AG09309 (cell line): ENCODE results near the gene TMC1.

Source experiments
- DNase-seq: peaks from one replicate; pipeline ENCODE4 v3.0.0-alpha.2; 2010; ENCODE audit warnings: low read depth
- H3K4me3 ChIP-seq: 2 replicates; pipeline ENCODE4 v1.5.1; 2011; ENCODE audit warnings: mild to moderate bottlenecking, low read depth, low read length, moderate library complexity; ENCODE audit not compliant: control insufficient read depth
- TF ChIP-seq, protein P1 (sequence below): IDR thresholded peaks from 2 replicates; pipeline ENCODE4 v1.5.1; 2011; ENCODE audit warnings: mild to moderate bottlenecking, low read depth, low read length, inconsistent platforms; ENCODE audit not compliant: insufficient read depth, control insufficient read depth; ENCODE audit errors: missing control alignments

Gene TMC1

GRCh38 chr9:72769546-72769945 lies 248.1 kb downstream of the TMC1 start:
- H3K4me3 ChIP-seq, result no peak overlapping the region
- TF ChIP-seq, protein P1, sequence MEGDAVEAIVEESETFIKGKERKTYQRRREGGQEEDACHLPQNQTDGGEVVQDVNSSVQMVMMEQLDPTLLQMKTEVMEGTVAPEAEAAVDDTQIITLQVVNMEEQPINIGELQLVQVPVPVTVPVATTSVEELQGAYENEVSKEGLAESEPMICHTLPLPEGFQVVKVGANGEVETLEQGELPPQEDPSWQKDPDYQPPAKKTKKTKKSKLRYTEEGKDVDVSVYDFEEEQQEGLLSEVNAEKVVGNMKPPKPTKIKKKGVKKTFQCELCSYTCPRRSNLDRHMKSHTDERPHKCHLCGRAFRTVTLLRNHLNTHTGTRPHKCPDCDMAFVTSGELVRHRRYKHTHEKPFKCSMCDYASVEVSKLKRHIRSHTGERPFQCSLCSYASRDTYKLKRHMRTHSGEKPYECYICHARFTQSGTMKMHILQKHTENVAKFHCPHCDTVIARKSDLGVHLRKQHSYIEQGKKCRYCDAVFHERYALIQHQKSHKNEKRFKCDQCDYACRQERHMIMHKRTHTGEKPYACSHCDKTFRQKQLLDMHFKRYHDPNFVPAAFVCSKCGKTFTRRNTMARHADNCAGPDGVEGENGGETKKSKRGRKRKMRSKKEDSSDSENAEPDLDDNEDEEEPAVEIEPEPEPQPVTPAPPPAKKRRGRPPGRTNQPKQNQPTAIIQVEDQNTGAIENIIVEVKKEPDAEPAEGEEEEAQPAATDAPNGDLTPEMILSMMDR, result no peak
- DNase-seq, result no peak

DNA sequence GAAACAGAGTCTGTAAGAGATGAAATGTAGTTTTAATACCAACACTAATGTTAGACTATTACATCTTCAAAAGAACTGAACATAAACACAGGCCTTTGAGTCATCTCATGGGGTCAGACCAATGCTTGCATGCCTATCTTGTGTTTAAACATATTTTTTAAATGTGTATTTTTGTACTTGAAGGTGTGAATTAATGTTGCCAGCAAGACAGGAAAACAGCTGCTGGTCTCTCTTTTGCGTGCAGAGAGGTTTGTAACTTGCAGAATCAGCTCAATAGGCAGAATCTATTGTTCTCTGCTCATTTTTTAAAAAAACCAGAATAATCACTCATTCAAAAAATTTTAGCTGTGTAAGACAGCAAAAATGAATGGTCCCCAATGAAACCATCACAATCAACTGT lies 251.3 kb downstream of the TMC1 start:
- H3K4me3 ChIP-seq, result no peak overlapping the region
- TF ChIP-seq, protein P1, result no peak
- no peak for DNase-seq

- DNase-seq, result no peak
- TF ChIP-seq, protein P1, result no peak
- H3K4me3 ChIP-seq, result no peak overlapping the region
Observed at GRCh38 chr9:72773570-72773969, 252.2 kb downstream of the TMC1 start.

DNA sequence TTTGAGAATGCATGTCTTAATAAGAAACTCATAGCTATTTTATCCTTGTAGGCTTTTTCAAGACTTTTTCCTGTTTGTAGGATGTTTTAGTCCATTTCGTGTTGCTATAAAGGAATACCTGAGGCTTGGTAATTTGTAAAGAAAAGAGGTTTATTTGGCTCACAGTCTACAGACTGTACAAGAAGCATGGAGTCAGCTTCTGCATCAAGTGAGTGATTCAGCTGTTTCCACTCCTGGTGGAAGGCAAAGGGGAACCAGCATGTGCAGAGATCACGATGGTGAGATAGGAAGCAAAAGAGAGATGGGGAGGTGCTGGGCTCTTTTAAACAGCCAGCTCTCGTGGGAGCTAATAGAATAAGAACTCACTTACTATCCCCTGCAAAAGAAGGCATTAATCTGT lies 254.2 kb downstream of the TMC1 start:
- TF ChIP-seq, protein P1, result no peak
- DNase-seq, result no peak
- H3K4me3 ChIP-seq, result no peak overlapping the region

DNA sequence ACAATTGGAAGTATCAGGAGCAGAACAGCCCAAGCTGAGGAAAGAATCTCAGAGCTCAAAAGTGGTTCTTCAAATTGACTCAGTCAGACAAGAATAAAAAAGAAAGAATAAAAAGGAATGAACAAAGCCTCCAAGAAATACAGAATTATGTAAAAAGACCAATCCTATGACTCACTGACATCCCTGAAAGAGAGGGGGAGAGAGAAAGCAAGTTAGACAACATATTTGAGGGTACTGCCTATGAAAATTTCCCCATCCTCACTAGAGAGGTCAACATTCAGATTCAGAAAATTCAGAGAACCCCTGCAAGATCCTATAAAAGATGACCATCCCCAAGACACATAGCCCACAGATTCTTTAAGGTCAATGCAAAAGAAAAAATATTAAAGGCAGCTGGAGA lies 258.2 kb downstream of the TMC1 start:
- no peak overlapping the region for H3K4me3 ChIP-seq
- TF ChIP-seq, protein P1, result no peak
- DNase-seq, result no peak

DNA sequence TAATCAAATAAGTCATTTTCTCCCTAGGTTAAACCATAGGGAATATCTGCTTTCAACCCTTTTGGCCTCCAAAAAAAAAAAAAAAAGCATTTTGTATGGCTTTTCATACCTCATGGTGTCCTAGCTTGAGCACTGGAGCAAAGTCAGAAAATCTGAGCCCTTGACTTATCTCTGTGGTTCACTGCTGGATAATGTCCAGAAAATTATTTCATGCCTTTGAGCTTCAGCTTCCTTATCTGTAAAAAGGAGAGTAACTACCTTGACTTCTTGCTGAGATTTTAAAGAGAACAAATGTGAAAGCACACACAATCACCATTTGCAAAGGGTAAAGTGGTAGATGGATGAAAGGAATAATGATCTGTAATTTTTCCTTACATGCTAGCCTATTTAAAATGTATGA lies 265.5 kb downstream of the TMC1 start:
- TF ChIP-seq, protein P1, result no peak
- DNase-seq, result no peak
- no peak overlapping the region for H3K4me3 ChIP-seq
